CD14-positive monocyte (primary cell): ENCODE results near the gene NR3C1. TPM values are rescaled to one million over a fixed set of nuclear protein-coding genes. Genes with fewer than 3 reads are reported as not detected.

Experiments
- DNase-seq, 3 donors: peaks; one replicate each; pipeline ENCODE4 v3.0.0-alpha.2; 2011 to 2022
- H2AFZ ChIP-seq: 2 replicates; pipeline ENCODE4 v1.6.0; 2012; ENCODE audit warnings: mild to moderate bottlenecking, low read depth, low read length, inconsistent platforms; ENCODE audit not compliant: insufficient read depth, poor library complexity, severe bottlenecking
- H3K27ac ChIP-seq, 2 donors: 1 replicate in 1 of 2; 2 replicates in 1 of 2; pipeline ENCODE4 v1.5.1; 2012 to 2013; ENCODE audit warnings: low read length in 2 of 2, control low read depth in 1 of 2, inconsistent platforms in 1 of 2, low read depth in 1 of 2, mild to moderate bottlenecking in 1 of 2
- H3K27me3 ChIP-seq, 2 donors: one replicate each; pipeline versions ENCODE4 v1.6.0 to v1.6.1; 2011 to 2013; ENCODE audit warnings: low read length in 2 of 2; ENCODE audit not compliant: control insufficient read depth in 2 of 2, insufficient read depth in 2 of 2
- H3K36me3 ChIP-seq, 2 donors: replicated peaks in 1 of 2; 1 replicate in 1 of 2; 2 replicates in 1 of 2; pipeline versions ENCODE4 v1.5.1 to v1.6.1; 2012 to 2013; ENCODE audit warnings: low read length in 2 of 2, control low read depth in 1 of 2, inconsistent platforms in 1 of 2, mild to moderate bottlenecking in 1 of 2; ENCODE audit not compliant: insufficient read depth in 2 of 2, control insufficient read depth in 1 of 2
- H3K4me1 ChIP-seq, 2 donors: 1 replicate in 1 of 2; 2 replicates in 1 of 2; pipeline versions ENCODE4 v1.5.1 to v1.6.1; 2012 to 2013; ENCODE audit warnings: low read length in 2 of 2, control low read depth in 1 of 2, inconsistent platforms in 1 of 2, mild to moderate bottlenecking in 1 of 2, moderate library complexity in 1 of 2; ENCODE audit not compliant: insufficient read depth in 2 of 2, control insufficient read depth in 1 of 2
- H3K4me2 ChIP-seq: replicated peaks from 2 replicates; pipeline ENCODE3; 2012; ENCODE audit warnings: low read length, moderate library complexity, mild to moderate bottlenecking; ENCODE audit not compliant: poor library complexity, severe bottlenecking; ENCODE audit errors: extremely low read depth
- H3K4me3 ChIP-seq, 3 experiments: fragments of 200-600 bp in 1 of 3; sonication (generic) in 1 of 3; replicated peaks in 1 of 3; 1 replicate in 2 of 3; 2 replicates in 1 of 3; pipeline ENCODE4 v1.5.1; 2011 to 2013; ENCODE audit warnings: low read length in 3 of 3, mild to moderate bottlenecking in 3 of 3, control low read depth in 2 of 3, low read depth in 2 of 3, inconsistent platforms in 1 of 3, moderate library complexity in 1 of 3
- H3K79me2 ChIP-seq: 2 replicates; pipeline ENCODE4 v1.6.0; 2012; ENCODE audit warnings: mild to moderate bottlenecking, control low read depth, inconsistent platforms, low read length, moderate library complexity; ENCODE audit not compliant: insufficient read depth
- H3K9ac ChIP-seq: 2 replicates; pipeline ENCODE4 v1.6.0; 2017; ENCODE audit warnings: low read length, mild to moderate bottlenecking; ENCODE audit not compliant: insufficient read depth, poor library complexity, severe bottlenecking
- H3K9me3 ChIP-seq, 2 donors: replicated peaks in 1 of 2; 1 replicate in 1 of 2; 2 replicates in 1 of 2; pipeline versions ENCODE4 v1.5.1 to v1.6.1; 2012 to 2013; ENCODE audit warnings: low read length in 2 of 2, control low read depth in 1 of 2; ENCODE audit not compliant: control insufficient read depth in 1 of 2, insufficient read depth in 1 of 2
- H4K20me1 ChIP-seq: 2 replicates; pipeline ENCODE4 v1.6.0; 2012; ENCODE audit warnings: mild to moderate bottlenecking, low read length, control low read depth, moderate library complexity; ENCODE audit not compliant: insufficient read depth
- H3K27ac Mint-ChIP-seq, 7 donors: one replicate each; pipeline ENCODE4 v1.8.0; 2020; ENCODE audit warnings: mild to moderate bottlenecking in 7 of 7, mixed read lengths in 7 of 7, moderate library complexity in 6 of 7, inconsistent platforms in 2 of 7
- H3K27me3 Mint-ChIP-seq, 3 donors: one replicate each; pipeline ENCODE4 v1.8.0; 2021 to 2022; ENCODE audit warnings: low read depth in 3 of 3, mild to moderate bottlenecking in 3 of 3, mixed read lengths in 3 of 3, moderate library complexity in 3 of 3, inconsistent platforms in 1 of 3
- H3K36me3 Mint-ChIP-seq, 2 donors: one replicate each; pipeline ENCODE4 v1.8.0; 2020; ENCODE audit warnings: mixed read lengths in 2 of 2, inconsistent platforms in 1 of 2, mild to moderate bottlenecking in 1 of 2
- H3K4me1 Mint-ChIP-seq: one replicate; pipeline ENCODE4 v1.8.0; 2020; ENCODE audit warnings: mild to moderate bottlenecking, mixed read lengths
- H3K4me3 Mint-ChIP-seq, 2 donors: one replicate each; pipeline ENCODE4 v1.8.0; 2020; ENCODE audit warnings: mild to moderate bottlenecking in 2 of 2, mixed read lengths in 2 of 2, moderate library complexity in 1 of 2
- H3K9me3 Mint-ChIP-seq, 7 donors: one replicate each; pipeline ENCODE4 v1.8.0; 2020 to 2022; ENCODE audit warnings: mixed read lengths in 7 of 7, mild to moderate bottlenecking in 6 of 7, moderate library complexity in 6 of 7, inconsistent platforms in 2 of 7
- CTCF ChIP-seq: fragments of 200-600 bp; IDR thresholded peaks from one replicate; pipeline ENCODE4 v1.8.0; 2022; ENCODE audit warnings: antibody characterized with exemption, mild to moderate bottlenecking
- WGBS: methylation state at CpG from one replicate; pipeline ENCODE4 v1.1.5; 2013; ENCODE audit warnings: missing lambda C conversion rate; ENCODE audit not compliant: insufficient coverage; 5-methylcytosine and 5-hydroxymethylcytosine counted together
- intact Hi-C, 2 donors: fragments of 100-400 bp; cut with micrococcal nuclease; formaldehyde crosslinking; loops; one replicate each; pipeline versions ENCODE4 v1.15.0 to v1.15.1; 2023
- polyA plus RNA-seq, 3 donors: library from polyadenylated mRNA; depleted of rRNA in 1 of 3; unstranded in 2 of 3; stranded (reverse) in 1 of 3; fragments of 300-500 nt in 2 of 3; fragments of >200 nt in 1 of 3; fragmentation: Illumina TruSeq in 2 of 3; gene quantifications; 1 replicate in 2 of 3; 2 replicates in 1 of 3; pipeline ENCODE4 v1.2.3, GENCODE V29; 2012 to 2021

The NR3C1 gene
- polyA plus RNA-seq, 3 donors, result 25.4 to 82.8 (median 75.1) TPM

- DNase-seq, result no peak
- no peak overlapping the region for H3K27ac Mint-ChIP-seq
- Histone ChIP-seq H3K9me3 (no peaks in the 10 kb centered on the region), H3K9ac (no peak overlapping the region), H3K27me3 (no peaks in the 10 kb centered on the region), H3K4me1 (peaks cover 4 to 11% of the 10 kb centered on the region in 2 donors), H3K27ac (no peak overlapping the region), H3K4me2 (no peak overlapping the region), H4K20me1 (peaks cover 100% of the 10 kb centered on the region), H2AFZ (no peak overlapping the region), H3K36me3 (peaks cover 3 to 18% of the 10 kb centered on the region in 2 donors), H3K79me2 (peaks cover 100% of the 10 kb centered on the region), H3K4me3 (no peak overlapping the region)
- no peak overlapping the region for H3K4me3 Mint-ChIP-seq
- 100% methylated on average over 2 of the region's 3 CpGs for WGBS
- intact Hi-C loops, result no loop called here
- peaks cover 18 to 39% of the 10 kb centered on the region in 2 donors for H3K36me3 Mint-ChIP-seq
- TF ChIP-seq CTCF, result no peak
- no peaks in the 10 kb centered on the region for H3K27me3 Mint-ChIP-seq
- no peaks in the 10 kb centered on the region for H3K9me3 Mint-ChIP-seq
- H3K4me1 Mint-ChIP-seq, result peaks cover 37% of the 10 kb centered on the region
Observed at GRCh38 chr5:143376195-143376779, 27.2 kb downstream of the NR3C1 start.

DNA sequence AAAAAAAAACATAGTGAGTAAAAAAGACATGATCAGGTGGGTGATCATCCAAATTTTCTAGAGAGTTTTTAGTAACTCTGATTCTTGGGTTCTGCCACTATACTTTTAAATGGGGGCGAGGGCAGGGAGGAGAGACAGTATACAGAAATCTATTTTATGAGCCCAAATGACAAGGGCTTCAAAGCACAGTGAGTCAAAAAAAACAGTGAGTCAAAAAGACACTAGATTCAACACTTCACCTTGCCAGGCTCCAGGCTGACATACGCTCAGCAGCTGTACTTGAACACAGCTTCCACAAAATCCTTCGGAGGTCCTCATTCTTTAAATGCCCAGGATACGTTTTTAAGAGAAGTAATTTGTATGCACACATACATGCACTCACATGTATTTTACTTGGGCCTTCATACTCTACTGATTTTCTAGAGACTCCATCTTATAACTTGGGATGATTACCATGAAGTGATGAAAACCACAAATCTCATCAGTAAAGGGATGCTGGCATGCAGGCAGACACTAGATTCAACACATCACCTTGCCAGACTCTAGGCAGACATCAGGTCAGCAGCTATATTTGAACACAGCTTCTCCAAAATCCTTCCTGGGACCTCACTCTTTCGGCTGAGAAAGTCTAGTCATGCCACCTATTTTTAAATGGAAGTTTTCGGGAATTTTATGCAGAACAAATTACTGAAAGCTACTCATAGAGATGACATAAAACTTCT is 28.8 kb downstream of the NR3C1 start:
- Histone ChIP-seq H3K27ac (no peak overlapping the region), H3K9me3 (no peaks in the 10 kb centered on the region), H4K20me1 (peaks cover 100% of the 10 kb centered on the region), H3K4me1 (no peaks in the 10 kb centered on the region), H3K4me3 (no peak overlapping the region), H3K27me3 (no peaks in the 10 kb centered on the region), H3K79me2 (peaks cover 100% of the 10 kb centered on the region), H3K36me3 (peaks cover 3 to 29% of the 10 kb centered on the region in 2 donors), H2AFZ (no peak overlapping the region), H3K9ac (no peak overlapping the region), H3K4me2 (no peak overlapping the region)
- DNase-seq, result no peak
- Mint-ChIP-seq H3K4me1 (peaks cover 21% of the 10 kb centered on the region), H3K27ac (peak overlapping the region in 2 of 7 donors; percentile 32 to 45), H3K9me3 (no peaks in the 10 kb centered on the region), H3K27me3 (no peaks in the 10 kb centered on the region), H3K36me3 (peaks cover 18 to 40% of the 10 kb centered on the region in 2 donors), H3K4me3 (no peak overlapping the region)
- intact Hi-C loops, result no loop called here
- WGBS, result 95% methylated on average over 2 of the region's 6 CpGs
- no peak for TF ChIP-seq CTCF
